Gastrocnemius medialis (tissue), 4 donors: Measurements from ENCODE around the gene VAV2. TPM values are rescaled to one million over a fixed set of nuclear protein-coding genes. Genes with fewer than 3 reads are reported as not detected.

Experiments
- ATAC-seq, 2 donors: fragments of 150-250 bp; one replicate each; pipeline ENCODE4 v1.9.1; 2016
- DNase-seq, 2 donors: peaks; one replicate each; pipeline ENCODE4 v3.0.0-alpha.2; 2019
- H3K27ac ChIP-seq, 4 donors: fragments of 200-600 bp; sonication (generic); 1 replicate in 1 of 4; 2 replicates in 3 of 4; pipeline ENCODE4 v1.5.1; 2016 to 2018; ENCODE audit warnings: mild to moderate bottlenecking in 2 of 4, moderate library complexity in 1 of 4
- H3K27me3 ChIP-seq, 3 donors: fragments of 200-600 bp; sonication (generic) in 2 of 3; 1 replicate in 1 of 3; 2 replicates in 2 of 3; pipeline versions ENCODE4 v1.5.1 to v1.6.0; 2016 to 2019; ENCODE audit warnings: mild to moderate bottlenecking in 1 of 3, moderate library complexity in 1 of 3
- H3K36me3 ChIP-seq, 2 donors: fragments of 200-600 bp; sonication (generic) in 1 of 2; one replicate each; pipeline ENCODE4 v1.5.1; 2017 to 2018
- H3K4me1 ChIP-seq, 2 donors: fragments of 200-600 bp; sonication (generic) in 1 of 2; one replicate each; pipeline ENCODE4 v1.5.1; 2016 to 2017; ENCODE audit warnings: mild to moderate bottlenecking in 2 of 2
- H3K4me3 ChIP-seq, 4 donors: fragments of 200-600 bp; sonication (generic) in 3 of 4; 1 replicate in 1 of 4; 2 replicates in 3 of 4; pipeline ENCODE4 v1.5.1; 2016 to 2019; ENCODE audit warnings: mild to moderate bottlenecking in 2 of 4
- H3K9me3 ChIP-seq, 3 donors: fragments of 200-600 bp; sonication (generic) in 2 of 3; 1 replicate in 1 of 3; 2 replicates in 2 of 3; pipeline ENCODE4 v1.5.1; 2016 to 2019
- POLR2A ChIP-seq, 2 donors: fragments of 450-650 bp; IDR thresholded peaks; one replicate each; pipeline ENCODE4 v1.6.1; 2017; ENCODE audit warnings: antibody characterized with exemption in 2 of 2, mild to moderate bottlenecking in 2 of 2, moderate library complexity in 2 of 2
- in situ Hi-C, 4 donors: fragments of 200-750 bp; cut with MboI; loops; one replicate each; pipeline versions ENCODE4 v1.15.0 to v1.8.0; 2017; ENCODE audit warnings: low sequenced_read_pairs in 4 of 4
- intact Hi-C: fragments of 100-400 bp; cut with DNase I; formaldehyde crosslinking; loops from one replicate; pipeline ENCODE4 v1.15.1; 2023; ENCODE audit warnings: low total_unique reads
- total RNA-seq, 4 donors: library from RNA; depleted of rRNA; stranded (reverse); fragments of >200 nt; gene quantifications; one replicate each; pipeline versions ENCODE4 v1.1.0 to v1.2.3, GENCODE V29; 2016
- TF ChIP-seq, protein P1 (sequence below), 5 experiments: fragments of 450-650 bp in 3 of 5; fragments of 200-600 bp in 2 of 5; sonication (generic) in 2 of 5; IDR thresholded peaks in 4 of 5; conservative IDR thresholded peaks in 1 of 5; 1 replicate in 4 of 5; 2 replicates in 1 of 5; pipeline ENCODE4 v1.5.1; 2016 to 2019; ENCODE audit warnings: antibody characterized with exemption in 5 of 5, mild to moderate bottlenecking in 3 of 5, moderate library complexity in 3 of 5

VAV2 gene
- total RNA-seq, 4 donors from 2014 or later: 0.51 to 1.2 (median 0.97) TPM

DNA sequence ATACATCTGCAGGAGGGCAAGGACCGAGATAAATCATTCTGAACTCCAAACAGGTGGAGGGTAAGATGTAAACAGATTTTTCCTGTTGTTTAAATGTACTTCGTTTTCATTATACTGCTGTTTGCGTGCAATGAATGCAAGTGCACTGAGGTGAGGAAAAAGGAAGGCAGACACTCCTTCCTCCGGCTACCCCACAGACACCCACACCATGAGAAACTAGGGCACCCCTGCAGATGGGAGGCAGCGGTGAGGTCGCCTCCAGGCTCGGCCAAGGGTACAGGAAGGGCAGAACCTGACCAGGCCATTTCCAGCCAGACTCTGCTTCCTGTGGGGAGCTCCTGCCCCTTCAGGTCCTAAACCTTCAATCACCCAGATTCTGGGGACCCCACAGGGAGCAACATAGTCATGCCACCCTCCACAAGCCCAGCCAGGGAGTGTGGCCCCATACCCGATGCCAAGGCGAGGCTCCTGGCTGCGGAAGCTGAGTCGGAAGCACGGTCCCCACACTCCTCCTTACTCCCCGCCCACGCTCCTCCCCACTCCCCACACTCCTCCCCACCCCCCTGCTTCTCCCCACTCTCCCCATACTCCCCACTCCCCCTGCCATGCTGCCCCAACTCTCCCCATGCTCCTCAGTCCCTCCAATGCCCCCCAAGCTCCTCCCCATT, 37.1 kb downstream of the VAV2 start:
- H3K4me1 ChIP-seq: peaks cover 8 to 13% of the 10 kb centered on the region in 2 donors
- DNase-seq (no peak), ATAC-seq (no peak)
- in situ Hi-C loops (no loop called here), intact Hi-C loops (no loop called here)
- no peaks in the 10 kb centered on the region for H3K36me3 ChIP-seq
- TF ChIP-seq POLR2A (IDR thresholded peaks at IDR 0.05): no peak
- TF ChIP-seq, protein P1, sequence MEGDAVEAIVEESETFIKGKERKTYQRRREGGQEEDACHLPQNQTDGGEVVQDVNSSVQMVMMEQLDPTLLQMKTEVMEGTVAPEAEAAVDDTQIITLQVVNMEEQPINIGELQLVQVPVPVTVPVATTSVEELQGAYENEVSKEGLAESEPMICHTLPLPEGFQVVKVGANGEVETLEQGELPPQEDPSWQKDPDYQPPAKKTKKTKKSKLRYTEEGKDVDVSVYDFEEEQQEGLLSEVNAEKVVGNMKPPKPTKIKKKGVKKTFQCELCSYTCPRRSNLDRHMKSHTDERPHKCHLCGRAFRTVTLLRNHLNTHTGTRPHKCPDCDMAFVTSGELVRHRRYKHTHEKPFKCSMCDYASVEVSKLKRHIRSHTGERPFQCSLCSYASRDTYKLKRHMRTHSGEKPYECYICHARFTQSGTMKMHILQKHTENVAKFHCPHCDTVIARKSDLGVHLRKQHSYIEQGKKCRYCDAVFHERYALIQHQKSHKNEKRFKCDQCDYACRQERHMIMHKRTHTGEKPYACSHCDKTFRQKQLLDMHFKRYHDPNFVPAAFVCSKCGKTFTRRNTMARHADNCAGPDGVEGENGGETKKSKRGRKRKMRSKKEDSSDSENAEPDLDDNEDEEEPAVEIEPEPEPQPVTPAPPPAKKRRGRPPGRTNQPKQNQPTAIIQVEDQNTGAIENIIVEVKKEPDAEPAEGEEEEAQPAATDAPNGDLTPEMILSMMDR (IDR thresholded peaks at IDR 0.05 in 4 of 5, conservative IDR thresholded peaks at IDR 0.05 in 1 of 5): no peak
- H3K4me3 ChIP-seq: no peak overlapping the region
- peaks cover 0 to 14% (median 12%) of the 10 kb centered on the region in 3 donors for H3K27me3 ChIP-seq
- no peaks in the 10 kb centered on the region for H3K9me3 ChIP-seq
- H3K27ac ChIP-seq: no peak overlapping the region

DNA sequence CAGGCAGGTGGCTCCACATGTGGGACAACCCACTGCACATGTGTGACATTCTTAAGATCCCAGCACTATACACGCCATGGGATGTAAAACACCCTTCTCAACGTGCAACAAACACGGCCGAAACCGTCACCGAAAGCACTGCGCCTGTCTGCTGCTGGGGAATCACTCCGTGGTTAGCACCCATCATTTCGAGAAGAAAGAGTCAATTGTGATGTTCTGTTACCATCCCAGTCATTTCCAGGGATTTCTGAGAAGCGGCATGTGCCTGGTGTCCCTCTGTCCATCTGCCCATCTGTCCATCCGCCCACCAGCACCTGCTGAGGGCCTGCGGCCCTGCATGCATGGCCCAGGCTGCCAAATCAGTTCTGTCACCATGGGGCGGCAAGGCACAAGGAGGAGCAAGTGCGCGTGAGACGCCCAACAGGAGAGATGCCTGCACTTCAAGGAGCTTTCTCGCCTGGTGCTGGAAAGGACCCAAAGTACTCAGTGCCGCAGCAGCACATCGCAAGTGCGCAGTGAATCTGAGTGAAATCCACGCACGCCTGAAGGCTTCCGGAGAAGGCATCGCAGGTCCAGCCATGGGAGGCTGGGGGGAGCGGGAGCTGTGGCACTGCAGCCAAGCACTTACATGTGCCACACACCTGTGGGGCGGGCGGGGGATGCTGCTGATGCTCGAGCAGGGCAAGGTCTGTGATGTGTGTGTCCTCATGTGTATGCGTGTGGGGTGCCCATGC, 38.0 kb downstream of the VAV2 start:
- TF ChIP-seq POLR2A (IDR thresholded peaks at IDR 0.05): no peak
- TF ChIP-seq, protein P1 (IDR thresholded peaks at IDR 0.05 in 4 of 5, conservative IDR thresholded peaks at IDR 0.05 in 1 of 5): no peak

DNA sequence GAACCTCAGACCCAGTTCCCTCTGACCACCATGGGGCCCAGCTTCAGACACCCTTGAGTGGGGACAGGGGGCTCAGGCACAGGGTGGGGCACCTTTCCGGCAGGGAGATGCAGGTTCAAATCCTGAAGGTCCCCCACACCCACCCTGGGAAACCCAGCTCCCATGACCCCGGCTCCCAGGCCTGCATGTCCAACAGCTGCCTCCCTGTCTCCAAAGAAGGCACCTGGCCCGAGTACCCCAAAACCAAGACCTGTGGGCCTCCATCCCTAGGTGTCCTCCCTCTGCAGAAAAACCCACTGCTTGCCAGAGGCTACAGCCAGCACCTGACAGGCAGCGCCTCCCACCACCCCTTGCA, 38.5 kb downstream of the VAV2 start:
- in situ Hi-C loops: no loop called here

More for the DNA sequence above, 38.0 kb downstream of the VAV2 start:
- H3K27ac ChIP-seq: no peak overlapping the region
- no peak overlapping the region for H3K4me3 ChIP-seq
- DNase-seq: no peak
- no peaks in the 10 kb centered on the region for H3K36me3 ChIP-seq
- ATAC-seq: no peak
- H3K9me3 ChIP-seq: no peaks in the 10 kb centered on the region
- intact Hi-C loops (no loop called here), in situ Hi-C loops (no loop called here)
- peaks cover 8 to 13% of the 10 kb centered on the region in 2 donors for H3K4me1 ChIP-seq
- peaks cover 0 to 14% (median 11%) of the 10 kb centered on the region in 3 donors for H3K27me3 ChIP-seq

DNA sequence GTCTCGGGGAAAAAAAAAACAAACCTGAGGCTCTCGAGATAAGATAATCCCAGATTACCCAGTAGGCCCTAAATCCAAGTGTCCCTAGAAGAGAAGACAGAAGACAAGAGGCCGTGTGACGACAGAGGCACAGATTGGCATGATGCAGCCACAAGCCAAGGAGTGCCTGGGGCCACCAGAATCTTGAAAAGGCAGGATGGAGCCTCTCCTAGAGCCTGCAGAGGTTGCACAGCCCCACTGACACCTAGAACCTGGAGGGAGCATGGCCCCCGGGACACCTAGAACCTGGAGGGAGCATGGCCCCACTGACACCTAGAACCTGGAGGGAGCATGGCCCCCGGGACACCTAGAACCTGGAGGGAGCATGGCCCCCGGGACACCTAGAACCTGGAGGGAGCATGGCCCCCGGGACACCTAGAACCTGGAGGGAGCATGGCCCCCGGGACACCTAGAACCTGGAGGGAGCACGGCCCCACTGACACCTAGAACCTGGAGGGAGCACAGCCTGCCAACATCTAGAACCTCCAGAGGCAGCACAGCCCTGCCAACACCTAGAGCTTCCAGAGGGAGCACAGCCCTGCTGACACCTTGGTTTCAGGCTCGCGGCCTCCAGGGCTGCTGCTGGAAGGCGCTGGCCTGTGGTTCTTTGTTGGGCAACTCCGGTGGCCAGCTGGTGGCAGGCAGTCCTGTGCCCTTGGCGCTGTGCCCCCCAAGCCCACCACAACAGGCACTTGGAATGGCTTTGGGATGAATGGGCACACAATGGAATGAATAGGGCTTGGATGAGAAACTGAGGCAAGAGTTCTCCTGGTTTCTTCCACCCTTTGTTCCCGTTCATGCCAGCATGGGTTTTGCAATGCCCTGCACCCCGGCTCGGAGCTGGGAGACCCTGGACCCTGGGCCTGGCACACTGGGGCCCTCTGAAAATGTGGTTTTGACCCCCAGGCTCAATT, 39.2 kb downstream of the VAV2 start:
- Histone ChIP-seq H3K27me3 (peaks cover 0 to 14% (median 14%) of the 10 kb centered on the region in 3 donors), H3K27ac (no peak overlapping the region), H3K4me1 (peaks cover 8 to 13% of the 10 kb centered on the region in 2 donors), H3K4me3 (no peak overlapping the region), H3K36me3 (no peaks in the 10 kb centered on the region), H3K9me3 (no peaks in the 10 kb centered on the region)
- intact Hi-C loops (no loop called here), in situ Hi-C loops (no loop called here)
- ATAC-seq: no peak
- TF ChIP-seq, protein P1 (IDR thresholded peaks at IDR 0.05 in 4 of 5, conservative IDR thresholded peaks at IDR 0.05 in 1 of 5): no peak
- TF ChIP-seq POLR2A (IDR thresholded peaks at IDR 0.05): no peak
- DNase-seq: no peak

More for the DNA sequence above, 38.5 kb downstream of the VAV2 start:
- no peak for DNase-seq
- Histone ChIP-seq H3K4me3 (no peak overlapping the region), H3K9me3 (no peaks in the 10 kb centered on the region), H3K36me3 (no peaks in the 10 kb centered on the region), H3K27ac (no peak overlapping the region), H3K27me3 (peaks cover 0 to 14% (median 14%) of the 10 kb centered on the region in 3 donors), H3K4me1 (peaks cover 8 to 13% of the 10 kb centered on the region in 2 donors)
- no peak for ATAC-seq
- intact Hi-C loops: no loop called here
- TF ChIP-seq, protein P1 (IDR thresholded peaks at IDR 0.05 in 4 of 5, conservative IDR thresholded peaks at IDR 0.05 in 1 of 5): no peak
- no peak for TF ChIP-seq POLR2A (IDR thresholded peaks at IDR 0.05)
